ENCODE measurements around the gene AGT. TPM values are rescaled to one million over a fixed set of nuclear protein-coding genes. Genes with fewer than 3 reads are reported as not detected.

The AGT gene
- total RNA-seq, 1 donor from 2014 or later = 0.26 TPM

Other genes with a start within 250 kb of the AGT start
- gene COG2, start 71.6 kb downstream of the AGT start, total RNA-seq = 38.2 and 40.2 TPM in 2 replicates
- 2.0 and 4.0 TPM in 2 replicates for gene CAPN9, start 33.3 kb upstream of the AGT start, total RNA-seq
- gene C1orf198, start 154.4 kb upstream of the AGT start, total RNA-seq = 73.3 and 73.5 TPM in 2 replicates

All from neural crest cell (in vitro differentiated cells).